HL-60/S4 treated with phorbol 12-myristate 13-acetate at 8.2 ng/mL for 4 days and 3 days (cell line): ENCODE data around the gene AGBL1.
"Not testable (repeated sequence)": the region's sequence is repeated elsewhere in the genome, so short reads cannot be mapped to it uniquely, and the experiment has no call there.

Experiments used
- in situ Hi-C: fragments of 300-500 bp; cut with MboI; formaldehyde crosslinking; loops from 2 replicates; pipeline ENCODE4 v1.15.0; 2022; ENCODE audit warnings: low sequenced_read_pairs

Gene AGBL1

GRCh38 chr15:86850939-86851338 lies 771.3 kb downstream of the AGBL1 start:
- in situ Hi-C loops = no loop called here

- in situ Hi-C loops = no loop called here
Measured at GRCh38 chr15:86852741-86853140, 773.1 kb downstream of the AGBL1 start.

GRCh38 chr15:86854176-86854575 lies 774.5 kb downstream of the AGBL1 start:
- in situ Hi-C loops = no loop called here

- in situ Hi-C loops = no loop called here
Measured at GRCh38 chr15:86855307-86856291, 775.9 kb downstream of the AGBL1 start.

GRCh38 chr15:86857701-86858100 lies 778.0 kb downstream of the AGBL1 start:
- in situ Hi-C loops = no loop called here

GRCh38 chr15:86863226-86863915 lies 783.7 kb downstream of the AGBL1 start:
- in situ Hi-C loops = no loop called here

- in situ Hi-C loops = no loop called here
Measured at GRCh38 chr15:86865920-86866319, 786.2 kb downstream of the AGBL1 start.

GRCh38 chr15:86870846-86871245 lies 791.2 kb downstream of the AGBL1 start:
- in situ Hi-C loops = no loop called here

- in situ Hi-C loops = no loop called here
Measured at GRCh38 chr15:86871964-86872363, 792.3 kb downstream of the AGBL1 start.

- in situ Hi-C loops = no loop called here
Measured at GRCh38 chr15:86872782-86873181, 793.1 kb downstream of the AGBL1 start.

GRCh38 chr15:86875067-86875466 lies 795.4 kb downstream of the AGBL1 start:
- in situ Hi-C loops = no loop called here

GRCh38 chr15:86876387-86876944 lies 796.8 kb downstream of the AGBL1 start:
- in situ Hi-C loops = no loop called here

- in situ Hi-C loops = no loop called here
Measured at GRCh38 chr15:86877171-86877631, 797.5 kb downstream of the AGBL1 start.

GRCh38 chr15:86878844-86879243 lies 799.2 kb downstream of the AGBL1 start:
- in situ Hi-C loops = not testable (repeated sequence)

- in situ Hi-C loops = no loop called here
Measured at GRCh38 chr15:86879250-86880229, 799.9 kb downstream of the AGBL1 start.

GRCh38 chr15:86885616-86886015 lies 805.9 kb downstream of the AGBL1 start:
- in situ Hi-C loops = no loop called here

- in situ Hi-C loops = no loop called here
Measured at GRCh38 chr15:86892774-86893449, 813.2 kb downstream of the AGBL1 start.

GRCh38 chr15:86894269-86894668 lies 814.6 kb downstream of the AGBL1 start:
- in situ Hi-C loops = no loop called here

GRCh38 chr15:86903642-86904421 lies 824.2 kb downstream of the AGBL1 start:
- in situ Hi-C loops = no loop called here
